Stomach smooth muscle (tissue), 2 donors: ENCODE results near the gene RGS3.

Source experiments
- H3K27ac ChIP-seq: one replicate; pipeline ENCODE4 v1.7.0; 2013; ENCODE audit warnings: mild to moderate bottlenecking, low read length, inconsistent platforms
- H3K27me3 ChIP-seq, 2 donors: one replicate each; pipeline ENCODE4 v1.7.0; 2013; ENCODE audit warnings: low read length in 2 of 2; ENCODE audit not compliant: insufficient read depth in 2 of 2, control insufficient read depth in 1 of 2
- H3K36me3 ChIP-seq, 2 donors: one replicate each; pipeline ENCODE4 v1.7.0; 2013; ENCODE audit warnings: low read length in 2 of 2; ENCODE audit not compliant: control insufficient read depth in 2 of 2, insufficient read depth in 2 of 2
- H3K4me1 ChIP-seq: one replicate; pipeline ENCODE4 v1.7.0; 2013; ENCODE audit warnings: low read length; ENCODE audit not compliant: control insufficient read depth, insufficient read depth
- H3K4me3 ChIP-seq, 2 donors: one replicate each; pipeline ENCODE4 v1.7.0; 2013; ENCODE audit warnings: low read length in 2 of 2
- H3K9ac ChIP-seq, 2 donors: one replicate each; pipeline ENCODE4 v1.7.0; 2013; ENCODE audit warnings: low read length in 2 of 2, mild to moderate bottlenecking in 1 of 2
- H3K9me3 ChIP-seq, 2 donors: one replicate each; pipeline ENCODE4 v1.7.0; 2013; ENCODE audit warnings: low read length in 2 of 2; ENCODE audit not compliant: control insufficient read depth in 2 of 2
- donor health status: healthy.
- donor health status: Pancreatic carcinoma.

RGS3 gene

DNA sequence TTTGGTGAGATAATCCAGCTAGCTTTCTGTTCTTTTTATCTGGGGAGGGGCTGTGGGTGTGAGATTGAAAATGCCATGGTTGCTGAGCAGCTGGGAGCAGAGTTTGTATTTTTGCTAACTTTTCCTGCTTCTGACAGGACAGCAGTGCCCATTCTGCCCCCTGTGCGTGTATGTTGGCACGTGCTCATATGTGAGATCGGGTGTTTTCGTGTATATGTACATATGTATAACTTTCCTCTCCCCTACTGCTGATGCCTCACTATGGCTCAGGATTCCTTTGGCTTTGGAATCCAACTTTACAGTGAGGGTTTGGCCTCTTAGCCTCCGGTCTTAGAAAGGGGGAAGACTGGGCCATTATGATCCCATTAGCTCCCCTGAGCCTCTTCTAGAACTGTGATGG is 38.3 kb downstream of the RGS3 start:
- Histone ChIP-seq H3K9me3 (no peaks in the 10 kb centered on the region), H3K9ac (peak overlapping the region in 1 of 2 donors; percentile 51), H3K4me3 (peak overlapping the region in 1 of 2 donors; percentile 47), H3K4me1 (peaks cover 5% of the 10 kb centered on the region), H3K27me3 (no peaks in the 10 kb centered on the region), H3K27ac (peak overlapping the region; percentile 49), H3K36me3 (peaks cover 22 to 39% of the 10 kb centered on the region in 2 donors)

DNA sequence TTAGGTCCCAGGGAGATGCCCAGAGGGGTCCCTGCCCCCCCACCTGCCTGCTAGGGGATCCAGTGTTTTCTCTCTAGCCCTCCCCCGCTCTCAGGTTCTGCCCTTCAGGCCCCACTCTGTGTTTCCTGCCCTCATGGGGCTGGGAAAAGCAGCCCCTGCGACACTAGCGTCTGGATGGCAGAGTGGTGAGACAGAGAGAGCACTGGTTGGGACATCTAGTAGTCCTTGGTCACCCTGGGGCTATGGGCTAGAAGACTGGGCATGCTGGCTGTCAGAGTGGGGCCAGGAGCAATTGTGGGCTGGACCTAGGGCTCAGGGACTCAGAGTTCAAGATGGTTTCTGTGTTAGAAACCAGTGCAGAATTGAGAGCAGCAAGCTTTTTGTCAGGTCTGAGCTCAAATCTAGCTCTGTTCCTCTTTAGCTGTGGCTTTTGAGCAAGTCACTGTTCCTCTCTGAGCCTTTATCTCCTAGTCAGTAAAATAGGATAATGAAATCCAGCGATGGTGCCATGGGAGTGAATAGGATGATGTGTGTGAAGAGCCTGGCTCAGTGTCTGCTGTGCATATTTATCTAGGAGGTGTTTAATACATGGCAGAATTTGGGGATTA is 39.0 kb downstream of the RGS3 start:
- Histone ChIP-seq H3K4me3 (peak overlapping the region in 1 of 2 donors; percentile 40), H3K9me3 (no peaks in the 10 kb centered on the region), H3K9ac (peak overlapping the region in 1 of 2 donors; percentile 21), H3K4me1 (peaks cover 5% of the 10 kb centered on the region), H3K27me3 (no peaks in the 10 kb centered on the region), H3K36me3 (peaks cover 22 to 42% of the 10 kb centered on the region in 2 donors), H3K27ac (peak overlapping the region; percentile 49)

DNA sequence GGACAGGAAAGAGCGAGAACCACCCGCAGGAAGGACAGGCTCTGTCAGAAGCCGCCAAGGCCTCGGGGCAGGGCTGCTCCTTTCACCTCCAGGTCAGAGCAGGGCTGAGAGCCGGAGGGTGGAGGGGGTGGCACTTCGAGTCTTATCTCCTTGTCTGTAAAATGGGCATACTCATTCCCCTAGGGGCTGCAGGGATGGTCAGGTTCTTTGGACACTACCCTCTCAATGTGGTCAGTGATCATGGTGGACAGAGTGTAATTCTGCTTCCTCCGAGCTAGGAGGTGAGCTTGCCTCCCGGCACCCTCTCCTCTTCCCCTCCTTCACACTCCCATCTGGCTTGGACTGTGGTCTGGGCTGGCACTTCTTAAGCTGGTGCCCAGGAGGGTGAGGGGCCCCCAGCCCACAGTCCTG is 39.6 kb downstream of the RGS3 start:
- peak overlapping the region in 1 of 2 donors; percentile 40 for H3K4me3 ChIP-seq
- H3K27ac ChIP-seq = peak overlapping the region; percentile 49
- peaks cover 5% of the 10 kb centered on the region for H3K4me1 ChIP-seq
- no peaks in the 10 kb centered on the region for H3K9me3 ChIP-seq
- H3K9ac ChIP-seq = no peak overlapping the region
- peaks cover 28 to 45% of the 10 kb centered on the region in 2 donors for H3K36me3 ChIP-seq
- H3K27me3 ChIP-seq = no peaks in the 10 kb centered on the region

DNA sequence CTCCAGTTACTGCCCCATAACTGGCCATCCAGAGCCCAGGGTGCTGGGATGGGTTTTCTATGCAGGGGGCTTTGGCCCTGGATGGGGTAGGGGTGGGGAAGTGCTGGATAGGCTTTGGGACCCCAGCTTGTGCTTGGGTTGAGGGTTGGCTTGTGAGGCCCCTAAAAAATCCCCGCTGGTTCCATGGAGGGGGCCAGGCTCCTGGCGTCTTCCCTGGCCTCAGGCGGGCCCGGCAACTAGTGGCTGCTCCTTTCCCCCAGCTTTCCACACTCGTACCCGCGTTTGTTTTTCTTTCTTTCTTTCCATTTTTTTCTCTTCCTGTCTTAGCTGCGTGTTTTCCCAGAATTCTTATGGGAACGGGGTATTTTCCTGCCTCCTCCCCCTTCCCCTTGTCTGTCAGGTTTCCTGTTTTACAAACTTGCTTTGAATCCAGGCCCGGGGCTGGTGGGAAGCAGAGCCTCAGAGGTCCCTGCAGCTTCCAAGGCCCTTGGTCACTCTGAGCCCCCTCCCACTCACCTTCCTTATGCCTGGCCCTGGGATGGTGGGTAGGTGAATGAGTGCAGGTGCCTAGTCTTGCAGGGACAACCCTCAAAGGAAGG is 40.2 kb downstream of the RGS3 start:
- H3K9me3 ChIP-seq = no peaks in the 10 kb centered on the region
- peaks cover 31 to 47% of the 10 kb centered on the region in 2 donors for H3K36me3 ChIP-seq
- peak overlapping the region in 1 of 2 donors; percentile 40 for H3K4me3 ChIP-seq
- no peak overlapping the region for H3K9ac ChIP-seq
- H3K27ac ChIP-seq = peak overlapping the region; percentile 18
- H3K4me1 ChIP-seq = peaks cover 11% of the 10 kb centered on the region
- H3K27me3 ChIP-seq = no peaks in the 10 kb centered on the region

DNA sequence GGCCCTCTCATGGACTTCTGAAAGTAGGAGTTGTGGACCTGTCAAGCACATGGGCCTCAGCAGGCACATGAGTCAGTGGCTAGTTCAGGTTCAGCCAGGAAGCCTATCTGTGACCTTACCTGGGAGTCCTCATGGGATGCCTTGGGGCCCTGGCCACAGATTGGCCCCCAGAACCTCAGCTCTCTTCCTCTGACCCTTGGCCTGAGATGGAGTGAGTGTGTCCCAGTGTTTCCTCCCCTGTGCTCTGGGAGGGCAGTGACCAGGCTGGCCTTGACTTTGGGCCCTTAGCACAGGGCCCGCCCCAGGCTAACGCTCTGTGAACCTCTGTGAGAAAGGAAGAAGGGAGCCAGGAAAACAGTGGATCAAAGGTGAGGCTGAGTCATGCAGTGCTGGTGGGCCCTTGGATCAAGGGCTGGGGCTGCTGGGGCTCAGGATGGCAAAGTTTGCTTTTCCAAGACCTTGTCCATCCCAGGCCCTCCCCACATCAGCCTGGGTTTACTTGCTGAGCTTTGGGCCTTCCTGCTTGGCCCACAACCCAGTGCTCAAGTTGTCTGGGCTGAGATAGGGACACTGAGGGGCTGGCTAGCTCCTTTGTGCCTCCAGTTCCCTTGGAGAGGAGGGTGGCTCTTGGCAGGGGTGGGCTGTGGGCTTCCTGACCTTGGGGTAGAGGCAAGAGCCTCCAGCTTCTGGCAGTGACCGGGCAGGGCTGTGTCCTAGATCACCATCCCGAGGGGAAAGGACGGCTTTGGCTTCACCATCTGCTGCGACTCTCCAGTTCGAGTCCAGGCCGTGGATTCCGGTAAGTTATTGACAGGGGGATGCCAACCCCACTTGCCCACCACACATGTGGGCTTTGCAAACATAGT is 41.4 kb downstream of the RGS3 start:
- Histone ChIP-seq H3K27ac (peak overlapping the region; percentile 18), H3K9ac (no peak overlapping the region), H3K4me3 (no peak overlapping the region), H3K27me3 (no peaks in the 10 kb centered on the region), H3K36me3 (peaks cover 34 to 47% of the 10 kb centered on the region in 2 donors), H3K9me3 (no peaks in the 10 kb centered on the region), H3K4me1 (peaks cover 15% of the 10 kb centered on the region)

DNA sequence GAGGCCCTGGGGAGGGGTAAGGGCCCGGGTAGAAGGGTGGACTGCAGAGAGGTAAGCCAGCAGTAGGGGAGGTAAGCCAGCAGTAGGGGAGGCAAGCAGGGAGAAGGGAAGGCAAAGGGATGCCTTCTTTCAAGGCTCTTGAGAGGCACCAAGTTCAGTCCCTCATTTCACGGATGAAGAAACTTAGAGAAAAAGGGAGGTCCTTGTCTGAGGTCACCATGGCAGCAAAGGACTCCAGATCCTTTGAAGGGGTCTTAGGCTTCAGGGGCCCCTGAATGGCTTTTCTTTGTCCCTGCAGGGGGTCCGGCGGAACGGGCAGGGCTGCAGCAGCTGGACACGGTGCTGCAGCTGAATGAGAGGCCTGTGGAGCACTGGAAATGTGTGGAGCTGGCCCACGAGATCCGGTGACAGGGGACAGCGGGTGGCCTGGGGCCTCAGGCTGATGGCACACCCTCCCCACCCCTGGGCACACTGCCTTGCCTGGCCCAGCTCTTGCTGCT is 42.6 kb downstream of the RGS3 start:
- Histone ChIP-seq H3K27ac (no peak overlapping the region), H3K9ac (no peak overlapping the region), H3K4me3 (no peak overlapping the region), H3K27me3 (no peaks in the 10 kb centered on the region), H3K9me3 (no peaks in the 10 kb centered on the region), H3K4me1 (peaks cover 22% of the 10 kb centered on the region), H3K36me3 (peaks cover 29 to 40% of the 10 kb centered on the region in 2 donors)

DNA sequence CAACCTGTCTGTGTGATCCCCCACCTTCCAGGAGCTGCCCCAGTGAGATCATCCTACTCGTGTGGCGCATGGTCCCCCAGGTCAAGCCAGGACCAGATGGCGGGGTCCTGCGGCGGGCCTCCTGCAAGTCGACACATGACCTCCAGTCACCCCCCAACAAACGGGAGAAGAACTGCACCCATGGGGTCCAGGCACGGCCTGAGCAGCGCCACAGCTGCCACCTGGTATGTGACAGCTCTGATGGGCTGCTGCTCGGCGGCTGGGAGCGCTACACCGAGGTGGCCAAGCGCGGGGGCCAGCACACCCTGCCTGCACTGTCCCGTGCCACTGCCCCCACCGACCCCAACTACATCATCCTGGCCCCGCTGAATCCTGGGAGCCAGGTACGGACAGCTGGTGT is 43.7 kb downstream of the RGS3 start:
- Histone ChIP-seq H3K36me3 (peaks cover 25 to 43% of the 10 kb centered on the region in 2 donors), H3K4me3 (no peak overlapping the region), H3K9ac (no peak overlapping the region), H3K27ac (no peak overlapping the region), H3K27me3 (no peaks in the 10 kb centered on the region), H3K4me1 (peaks cover 23% of the 10 kb centered on the region), H3K9me3 (no peaks in the 10 kb centered on the region)

DNA sequence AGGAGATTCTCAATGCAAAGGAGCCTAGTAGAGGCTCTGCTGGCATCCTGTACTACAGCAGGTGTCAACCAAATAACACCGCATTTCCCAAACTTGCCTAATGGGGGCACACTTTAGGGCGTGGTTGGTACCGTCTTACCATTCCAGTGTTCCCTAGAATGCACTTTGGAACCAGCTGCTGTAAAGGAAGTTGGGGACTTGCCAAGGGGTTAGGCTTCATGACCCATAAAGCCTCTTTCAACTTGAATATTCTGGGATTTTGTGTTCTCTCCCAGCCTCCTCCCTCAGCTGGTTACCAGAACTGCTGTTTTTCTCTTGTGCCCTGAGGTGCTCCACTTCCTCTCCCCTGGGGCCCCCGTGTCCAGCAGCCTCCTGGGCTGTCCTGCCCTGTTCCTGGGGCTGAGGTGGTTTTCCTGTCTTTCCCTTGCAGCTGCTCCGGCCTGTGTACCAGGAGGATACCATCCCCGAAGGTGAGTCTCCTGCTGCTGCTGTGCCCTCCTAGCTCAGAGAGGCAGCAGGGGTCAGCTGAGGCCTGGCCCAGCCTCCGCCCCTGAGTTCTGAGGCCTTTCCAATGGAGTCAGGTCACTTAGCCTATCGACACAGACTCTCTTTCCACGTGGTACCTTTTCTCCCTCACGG is 44.7 kb downstream of the RGS3 start:
- Histone ChIP-seq H3K27ac (no peak overlapping the region), H3K27me3 (no peaks in the 10 kb centered on the region), H3K36me3 (peaks cover 25 to 45% of the 10 kb centered on the region in 2 donors), H3K4me3 (no peak overlapping the region), H3K4me1 (peaks cover 23% of the 10 kb centered on the region), H3K9me3 (no peaks in the 10 kb centered on the region), H3K9ac (no peak overlapping the region)

DNA sequence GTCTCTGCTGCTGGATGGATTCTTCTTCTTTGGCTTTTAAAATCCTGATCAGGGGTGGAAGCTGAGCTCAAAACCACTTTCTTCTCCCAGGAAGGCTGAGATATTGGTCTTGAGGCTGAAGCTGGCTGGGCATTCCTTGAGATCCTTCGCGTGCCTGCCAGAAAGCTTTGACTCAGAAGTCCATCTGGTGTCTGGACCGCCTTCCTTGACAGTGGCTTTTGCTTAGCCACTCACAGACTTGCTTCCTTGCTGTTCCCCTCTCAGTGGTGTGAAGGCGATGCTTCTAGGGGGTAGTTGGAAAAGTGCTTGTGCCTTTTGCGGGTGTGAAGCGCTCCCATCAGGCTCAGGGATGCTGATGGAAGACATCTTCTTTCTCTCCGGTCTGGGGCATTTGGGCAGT is 45.9 kb downstream of the RGS3 start:
- H3K4me3 ChIP-seq = no peak overlapping the region
- peaks cover 26 to 55% of the 10 kb centered on the region in 2 donors for H3K36me3 ChIP-seq
- H3K27me3 ChIP-seq = no peaks in the 10 kb centered on the region
- H3K9me3 ChIP-seq = no peaks in the 10 kb centered on the region
- no peak overlapping the region for H3K9ac ChIP-seq
- H3K4me1 ChIP-seq = peaks cover 19% of the 10 kb centered on the region
- no peak overlapping the region for H3K27ac ChIP-seq

DNA sequence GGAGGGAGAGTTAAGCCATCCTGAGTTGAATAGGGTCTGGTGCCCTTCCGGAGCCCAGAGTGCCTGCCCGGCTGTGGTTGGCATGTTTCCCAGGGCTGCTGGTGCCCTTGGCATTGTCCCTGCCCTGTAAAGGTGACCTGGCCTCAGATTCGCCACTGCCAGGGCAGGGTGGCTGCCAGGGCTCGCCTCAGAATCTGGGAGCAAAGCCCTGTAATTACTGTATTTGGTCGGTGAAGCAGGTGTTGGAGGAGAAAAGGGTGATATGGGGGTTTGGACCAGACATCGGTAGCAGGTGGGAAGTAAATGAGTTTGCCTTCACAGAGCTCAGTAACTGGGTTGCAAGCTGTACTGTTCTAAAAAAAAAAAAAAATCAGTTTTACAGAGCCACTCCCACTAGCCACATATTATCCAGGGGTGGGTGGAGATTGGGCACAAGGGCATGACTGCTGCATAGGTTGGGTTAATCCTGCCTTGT is 47.6 kb downstream of the RGS3 start:
- Histone ChIP-seq H3K9me3 (no peaks in the 10 kb centered on the region), H3K36me3 (peaks cover 28 to 55% of the 10 kb centered on the region in 2 donors), H3K27me3 (no peaks in the 10 kb centered on the region), H3K27ac (peak overlapping the region; percentile 18), H3K4me1 (peaks cover 18% of the 10 kb centered on the region), H3K4me3 (no peak overlapping the region), H3K9ac (peak overlapping the region in 1 of 2 donors; percentile 42)
